Aorta (tissue), 5 donors: ENCODE results near the gene MRPL53. TPM values are rescaled to one million over a fixed set of nuclear protein-coding genes. Genes with fewer than 3 reads are reported as not detected.
A peak's percentile ranks its signal among the peaks of the same experiment; 100 is the strongest.
"Not testable (repeated sequence)": the region's sequence is repeated elsewhere in the genome, so short reads cannot be mapped to it uniquely, and the experiment has no call there.

ENCODE experiments used
- ATAC-seq: fragments of 200-7000 bp; cut with Tn5 transposase; one replicate; pipeline ENCODE4 v1.9.1; 2022; ENCODE audit warnings: moderate library complexity; ENCODE audit not compliant: low FRiP score
- DNase-seq, 2 donors: peaks; one replicate each; pipeline ENCODE4 v3.0.0-alpha.2; 2020
- H3K27ac ChIP-seq, 2 donors: one replicate each; pipeline ENCODE4 v1.5.1; 2013; ENCODE audit warnings: low read length in 2 of 2, mild to moderate bottlenecking in 2 of 2, moderate library complexity in 2 of 2, control low read depth in 1 of 2, inconsistent platforms in 1 of 2, low read depth in 1 of 2
- H3K27me3 ChIP-seq, 2 donors: one replicate each; pipeline ENCODE4 v1.6.1; 2013; ENCODE audit warnings: control low read depth in 1 of 2, low read length in 1 of 2, mild to moderate bottlenecking in 1 of 2, moderate library complexity in 1 of 2; ENCODE audit not compliant: insufficient read depth in 2 of 2, control insufficient read depth in 1 of 2
- H3K36me3 ChIP-seq, 2 donors: one replicate each; pipeline ENCODE4 v1.6.1; 2013; ENCODE audit warnings: control low read depth in 1 of 2, low read length in 1 of 2, mild to moderate bottlenecking in 1 of 2; ENCODE audit not compliant: insufficient read depth in 2 of 2, control insufficient read depth in 1 of 2
- H3K4me1 ChIP-seq, 2 donors: one replicate each; pipeline ENCODE4 v1.6.1; 2013; ENCODE audit warnings: low read length in 2 of 2, control low read depth in 1 of 2, mild to moderate bottlenecking in 1 of 2, moderate library complexity in 1 of 2; ENCODE audit not compliant: insufficient read depth in 2 of 2, control insufficient read depth in 1 of 2
- H3K4me3 ChIP-seq, 2 donors: one replicate each; pipeline ENCODE4 v1.5.1; 2013; ENCODE audit warnings: low read length in 2 of 2, control low read depth in 1 of 2, mild to moderate bottlenecking in 1 of 2
- H3K9me3 ChIP-seq: one replicate; pipeline ENCODE4 v1.6.1; 2013; ENCODE audit warnings: mild to moderate bottlenecking, low read length; ENCODE audit not compliant: control insufficient read depth
- WGBS, 2 donors: extraction: QIAGEN DNeasy Blood & Tissue Kit; methylation state at CpG; one replicate each; pipeline ENCODE4 v1.1.7; 2013; 5-methylcytosine and 5-hydroxymethylcytosine counted together
- intact Hi-C, 2 donors: fragments of 100-400 bp; cut with DNase I; formaldehyde crosslinking; loops; one replicate each; pipeline versions ENCODE4 v1.14.2 to v1.15.0; 2022
- polyA plus RNA-seq, 2 donors: library from polyadenylated mRNA; stranded (reverse); fragments of 200-250 nt; gene quantifications; one replicate each; pipeline ENCODE4 v1.2.3, GENCODE V29; 2013
- total RNA-seq, 2 donors: library from RNA; stranded (reverse); fragmentation: NEBNext Ultra II Directional; extraction: Animal tissue kit (Norgen Biotek cat#: 25700); gene quantifications; one replicate each; pipeline ENCODE4 v1.2.1, GENCODE V29; 2021
- donor health status: healthy with polysubstance abuse.
- donor health status: Bipolar disorder and iron deficiency.
- donor health status: DM: no; HTN: no; CAD: no.
- donor health status: DM: no; HTN: no; CAD: no.
- donor health status: DM: yes; HTN: yes; CAD: no.

Gene MRPL53
- total and polyA plus RNA-seq, 4 donors: 55.1 to 63.1 (median 56.2) TPM

DNA sequence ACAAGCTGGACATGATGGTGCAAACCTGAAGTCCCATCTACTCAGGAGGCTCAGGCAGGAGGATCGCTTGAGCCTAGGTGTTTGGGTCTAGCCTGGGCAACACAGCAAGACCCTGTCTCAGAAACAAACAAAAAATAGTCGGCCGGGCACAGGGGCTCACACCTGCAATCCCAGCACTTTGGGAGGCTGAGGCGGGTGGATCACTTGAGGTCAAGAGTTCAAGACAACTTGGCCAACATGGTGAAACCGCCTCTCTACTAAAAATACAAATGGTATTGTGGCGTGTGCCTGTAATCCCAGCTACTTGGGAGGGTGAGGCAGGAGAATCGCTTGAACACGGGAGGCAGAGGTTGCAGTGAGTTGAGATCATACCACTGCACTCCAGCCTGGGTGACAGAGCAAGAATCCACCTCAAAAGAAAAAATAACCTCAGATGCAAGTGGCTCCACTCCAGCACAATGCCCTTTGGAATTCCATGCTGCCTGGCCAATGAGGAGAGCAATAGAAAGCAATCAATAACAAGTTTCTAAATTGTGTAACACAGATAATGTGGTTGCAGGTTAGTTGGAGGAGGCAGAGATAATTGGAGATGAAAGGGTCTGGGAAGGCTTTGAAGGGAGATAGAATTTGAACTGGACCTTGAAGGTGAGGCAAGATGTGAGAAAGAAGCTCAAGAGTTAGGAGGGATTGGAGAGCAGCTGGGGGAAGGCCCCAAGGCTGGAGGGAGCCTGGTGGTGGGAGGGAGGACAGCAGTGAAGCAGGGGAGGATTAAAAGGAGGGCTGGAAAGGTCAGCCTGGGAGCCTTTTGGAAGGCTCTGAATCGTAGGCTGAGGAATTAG lies 16.4 kb upstream of the MRPL53 start:
- peak in 1 of 2 donors; percentile 6 for DNase-seq
- Histone ChIP-seq H3K27ac (no peak overlapping the region), H3K27me3 (no peaks in the 10 kb centered on the region), H3K36me3 (peaks cover 0 to 13% of the 10 kb centered on the region in 2 donors), H3K9me3 (no peaks in the 10 kb centered on the region), H3K4me1 (no peaks in the 10 kb centered on the region), H3K4me3 (no peak overlapping the region)
- 89 to 90% methylated on average over 9 of the region's 9 CpGs for WGBS, 2 donors
- no peak for ATAC-seq
- intact Hi-C loops: no loop called here

DNA sequence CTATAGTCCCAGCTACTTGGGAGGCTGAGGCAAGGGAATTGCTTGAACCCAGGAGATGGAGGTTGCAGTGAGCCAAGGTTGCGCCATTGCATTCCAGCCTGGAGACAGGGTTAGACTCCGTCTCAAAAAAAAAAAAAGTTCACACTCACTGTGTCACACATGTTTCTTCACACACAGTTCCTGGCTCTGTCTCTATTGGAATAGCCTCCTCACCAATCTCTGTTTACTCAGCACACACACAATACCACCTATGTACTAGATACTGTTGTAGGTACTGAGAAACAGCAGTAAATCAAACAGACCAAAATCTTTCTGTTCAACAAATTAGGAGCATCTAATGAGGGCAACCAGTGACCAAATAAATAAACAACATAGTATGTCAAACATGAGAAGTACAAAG lies 13.7 kb upstream of the MRPL53 start:
- WGBS, 2 donors: 92 to 96% methylated on average over 2 of the region's 2 CpGs
- intact Hi-C loops: no loop called here
- Histone ChIP-seq H3K27me3 (no peaks in the 10 kb centered on the region), H3K27ac (no peak overlapping the region), H3K4me1 (peaks cover 0 to 3% of the 10 kb centered on the region in 2 donors), H3K36me3 (peaks cover 0 to 8% of the 10 kb centered on the region in 2 donors), H3K4me3 (no peak overlapping the region), H3K9me3 (no peaks in the 10 kb centered on the region)
- no peak for ATAC-seq
- DNase-seq: peak in 1 of 2 donors; percentile 19

DNA sequence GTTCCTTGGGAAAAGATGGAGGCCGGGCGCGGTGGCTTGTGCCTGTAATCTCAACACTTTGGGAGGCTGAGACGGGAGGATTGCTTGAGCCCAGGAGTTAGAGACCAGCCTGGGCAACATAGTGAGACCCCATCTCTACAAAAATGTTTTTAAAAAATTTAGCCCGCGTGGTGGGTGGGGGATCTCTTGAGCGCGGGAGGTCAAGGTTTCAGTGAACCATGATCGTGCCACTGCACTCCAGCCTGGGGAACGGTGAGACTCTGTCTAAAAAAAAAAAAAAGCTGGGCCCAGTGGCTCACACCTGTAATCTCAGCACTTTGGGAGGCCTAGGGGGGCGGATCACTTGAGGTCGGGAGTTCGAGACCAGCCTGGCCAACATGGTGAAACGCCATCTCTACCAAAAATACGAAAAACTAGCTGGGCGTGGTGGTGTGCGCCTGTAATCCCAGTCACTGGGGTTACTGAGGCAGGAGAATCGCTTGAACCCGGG lies 11.2 kb upstream of the MRPL53 start:
- not testable (repeated sequence) for H3K9me3 ChIP-seq, H3K27me3 ChIP-seq, H3K27ac ChIP-seq, H3K36me3 ChIP-seq, H3K4me1 ChIP-seq, ATAC-seq
- H3K4me3 ChIP-seq: peak overlapping the region; percentile 7 to 50
- peak in 1 of 2 donors; percentile 37 for DNase-seq
- intact Hi-C loops: loop anchor here (1.0 to 2.0 kb wide), 4 partner anchors 29 to 105 kb away; partner anchors contain the start of genes INO80B (in 2 of the 2), AUP1 (in 1 of the 2) and HTRA2 (in 1 of the 2)
- 69 to 76% methylated on average over 19 of the region's 19 CpGs for WGBS, 2 donors

DNA sequence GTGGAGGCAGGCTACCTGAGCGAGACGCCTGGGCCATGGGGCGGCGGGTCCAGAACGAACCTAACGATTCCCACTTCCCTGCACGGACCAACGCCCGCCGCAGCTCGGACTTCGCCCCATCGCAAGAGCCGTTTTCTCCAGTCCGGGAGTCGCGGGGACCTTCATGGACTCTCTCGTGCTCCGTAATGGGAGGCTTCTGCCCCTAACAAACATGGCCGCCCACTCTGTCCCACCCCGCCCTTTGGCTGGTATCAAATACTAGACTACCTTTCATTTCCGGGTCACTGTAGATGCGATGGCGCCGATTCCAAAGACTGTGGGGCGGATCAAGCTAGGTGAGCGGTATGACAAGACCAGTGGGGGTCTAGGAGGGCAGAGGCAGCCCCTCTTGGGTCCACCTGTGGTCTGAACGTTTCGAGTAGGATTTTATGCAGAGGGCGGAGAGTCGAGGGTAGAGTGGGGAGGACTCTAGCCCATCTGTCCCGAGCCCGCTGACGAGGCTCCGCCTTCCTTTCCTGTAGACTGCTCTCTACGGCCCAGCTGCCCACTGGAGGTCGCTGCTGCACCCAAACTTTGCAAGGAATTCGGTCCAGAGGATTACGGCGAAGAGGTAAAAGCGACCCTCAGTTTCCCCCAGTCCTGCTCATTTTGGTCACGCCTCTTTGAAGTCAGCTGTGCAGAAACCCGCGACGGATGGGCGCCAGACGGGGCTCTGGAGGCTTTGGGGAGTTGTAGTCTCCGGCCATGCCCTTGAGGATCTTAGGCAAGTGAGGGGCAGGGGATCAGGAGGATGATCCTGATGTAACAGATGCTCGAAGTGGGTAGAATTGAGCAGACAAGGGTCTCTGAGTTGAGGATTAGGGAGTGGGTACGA lies 10.6 kb upstream of the MRPL53 start, which contains the start of the genes CCDC142 and TTC31:
Gene CCDC142 (minus strand): TSS at position 198 of the 874 bp plus-strand sequence. CDS start 161 bp downstream, at position 37.
Gene TTC31 (plus strand): TSS at position 281 of the 874 bp plus-strand sequence. CDS start 15 bp downstream, at position 296.
- ATAC-seq (peak; percentile 99), DNase-seq (peak; percentile 97 to 98)
- H3K4me1 ChIP-seq: peaks cover 0 to 3% of the 10 kb centered on the region in 2 donors
- intact Hi-C loops: loop anchor here (1.0 to 2.0 kb wide), 4 partner anchors 28 to 105 kb away; partner anchors contain the start of genes INO80B (in 2 of the 2), AUP1 (in 1 of the 2) and HTRA2 (in 1 of the 2)
- peak within 1 kb of the TSS in 1 of 2 donors; percentile 53 for H3K27ac ChIP-seq
- no peaks in the 10 kb centered on the region for H3K27me3 ChIP-seq
- no peaks in the 10 kb centered on the region for H3K9me3 ChIP-seq
- H3K4me3 ChIP-seq: peak within 1 kb of the TSS; percentile 50 to 62
- 0 to 1% methylated on average over 50 of the region's 50 CpGs for WGBS, 2 donors
- no peaks in the 10 kb centered on the region for H3K36me3 ChIP-seq

DNA sequence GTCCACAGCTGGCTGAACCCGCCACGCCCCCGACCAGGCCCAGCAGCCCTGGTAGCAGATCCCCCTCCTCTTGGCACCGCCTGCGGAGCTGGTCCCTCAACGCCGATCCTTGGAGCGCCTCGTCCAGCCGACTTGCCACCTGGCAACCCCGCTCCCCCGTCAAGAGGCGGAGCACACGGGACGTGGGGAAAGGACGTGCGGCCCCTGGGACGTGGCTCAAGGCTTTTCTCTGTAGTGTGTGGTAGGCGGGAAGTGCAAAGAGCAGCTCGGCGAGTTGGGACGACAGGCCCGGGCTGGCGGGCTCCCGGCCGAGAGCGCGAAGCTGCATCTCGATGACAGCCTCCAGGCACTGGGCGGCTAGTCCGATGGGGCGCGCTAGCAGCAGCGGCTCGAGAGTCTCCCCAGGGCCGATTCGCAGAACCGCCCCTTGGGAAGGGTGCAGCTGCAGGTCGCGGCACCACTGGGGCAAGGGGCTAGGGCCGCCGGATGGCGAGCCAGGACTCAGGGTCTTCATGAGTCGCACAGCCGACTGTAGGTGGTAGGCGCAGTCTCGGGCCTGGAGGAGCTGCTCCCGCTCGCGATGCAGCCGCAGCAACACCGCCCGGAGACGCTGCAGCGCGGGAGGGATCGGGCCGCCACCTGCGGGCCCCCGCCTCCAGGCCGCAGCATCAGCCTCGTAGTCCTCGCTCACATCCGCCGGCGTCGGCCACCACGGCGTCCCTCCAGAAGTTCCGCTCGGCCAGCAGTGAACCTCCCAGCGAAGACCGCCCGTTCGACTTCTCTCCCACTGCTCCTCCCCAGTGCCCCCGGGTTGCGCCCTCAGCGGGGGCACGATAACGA lies 9.7 kb upstream of the MRPL53 start:
- Histone ChIP-seq H3K4me1 (peaks cover 0 to 3% of the 10 kb centered on the region in 2 donors), H3K36me3 (no peaks in the 10 kb centered on the region), H3K4me3 (peak overlapping the region; percentile 50 to 62), H3K27ac (peak overlapping the region in 1 of 2 donors; percentile 53), H3K27me3 (no peaks in the 10 kb centered on the region), H3K9me3 (no peaks in the 10 kb centered on the region)
- peak; percentile 83 for ATAC-seq
- DNase-seq: peak; percentile 83 to 87
- intact Hi-C loops: loop anchor here (2.0 kb wide), 1 partner anchor 27 kb away; the partner anchor contains the start of gene INO80B (in 2 of the 2)
- 1% methylated on average over 75 to 80 of the region's 80 CpGs for whole genome bisulfite sequencing, 2 donors

DNA sequence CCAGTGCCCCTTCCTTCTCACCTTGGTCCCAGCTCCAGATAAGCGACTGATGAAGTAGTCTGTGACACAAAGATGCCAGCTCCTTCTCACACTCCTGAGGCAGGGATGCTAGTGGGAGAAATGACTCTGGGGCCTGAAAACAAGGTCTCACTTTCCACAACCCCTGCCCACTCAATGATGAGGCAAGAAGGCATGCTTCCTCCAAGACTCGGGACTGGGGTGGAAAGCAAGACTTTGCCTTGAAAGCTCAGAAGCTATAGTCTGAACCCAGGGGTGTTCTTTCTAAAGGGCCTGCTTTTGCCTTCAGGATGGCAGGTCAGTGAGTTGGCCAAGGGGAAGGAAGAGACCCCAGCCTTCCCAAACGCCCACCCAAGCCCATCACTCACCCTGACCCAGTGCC lies 9.0 kb upstream of the MRPL53 start:
- Histone ChIP-seq H3K4me3 (peak overlapping the region; percentile 50 to 62), H3K4me1 (peaks cover 0 to 3% of the 10 kb centered on the region in 2 donors), H3K27ac (no peak overlapping the region), H3K36me3 (no peaks in the 10 kb centered on the region), H3K9me3 (no peaks in the 10 kb centered on the region), H3K27me3 (no peaks in the 10 kb centered on the region)
- intact Hi-C loops: no loop called here
- ATAC-seq (no peak), DNase-seq (peak in 1 of 2 donors; percentile 12)
- 43 to 44% methylated on average over 3 of the region's 3 CpGs for whole genome bisulfite sequencing, 2 donors

DNA sequence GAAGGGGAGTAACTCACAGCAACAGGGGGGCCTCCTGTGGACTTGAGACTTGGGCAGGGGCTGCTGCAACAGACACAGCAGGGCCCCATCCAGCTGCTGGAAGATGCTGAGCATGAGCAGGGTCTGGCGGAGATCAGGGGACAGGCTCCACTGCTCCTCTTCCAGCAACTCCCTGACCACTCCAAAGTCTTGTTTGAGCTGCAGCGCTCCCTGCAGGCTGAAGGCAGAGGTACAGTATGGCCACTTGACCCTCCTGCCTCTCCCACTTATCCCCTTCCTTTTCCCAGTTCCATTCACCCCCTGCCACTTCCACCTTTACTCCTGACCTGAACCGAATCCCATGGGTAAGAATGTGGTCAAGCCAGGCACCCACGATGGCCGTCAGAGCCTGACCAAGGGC lies 2.4 kb upstream of the MRPL53 start:
- DNase-seq (peak; percentile 33 to 51), ATAC-seq (no peak)
- Histone ChIP-seq H3K9me3 (no peaks in the 10 kb centered on the region), H3K27me3 (no peaks in the 10 kb centered on the region), H3K36me3 (peaks cover 0 to 2% of the 10 kb centered on the region in 2 donors), H3K4me3 (no peak overlapping the region), H3K27ac (no peak overlapping the region), H3K4me1 (no peaks in the 10 kb centered on the region)
- intact Hi-C loops: no loop called here
- 84 to 88% methylated on average over 5 of the region's 5 CpGs for WGBS, 2 donors
